ENCODE measurements around the gene CAMSAP1. TPM values are rescaled to one million over a fixed set of nuclear protein-coding genes. Genes with fewer than 3 reads are reported as not detected.
"Not testable (repeated sequence)": the region's sequence is repeated elsewhere in the genome, so short reads cannot be mapped to it uniquely, and the experiment has no call there.

The CAMSAP1 gene
- total RNA-seq, 1 donor from 2014 or later, result 35.5 TPM

DNA sequence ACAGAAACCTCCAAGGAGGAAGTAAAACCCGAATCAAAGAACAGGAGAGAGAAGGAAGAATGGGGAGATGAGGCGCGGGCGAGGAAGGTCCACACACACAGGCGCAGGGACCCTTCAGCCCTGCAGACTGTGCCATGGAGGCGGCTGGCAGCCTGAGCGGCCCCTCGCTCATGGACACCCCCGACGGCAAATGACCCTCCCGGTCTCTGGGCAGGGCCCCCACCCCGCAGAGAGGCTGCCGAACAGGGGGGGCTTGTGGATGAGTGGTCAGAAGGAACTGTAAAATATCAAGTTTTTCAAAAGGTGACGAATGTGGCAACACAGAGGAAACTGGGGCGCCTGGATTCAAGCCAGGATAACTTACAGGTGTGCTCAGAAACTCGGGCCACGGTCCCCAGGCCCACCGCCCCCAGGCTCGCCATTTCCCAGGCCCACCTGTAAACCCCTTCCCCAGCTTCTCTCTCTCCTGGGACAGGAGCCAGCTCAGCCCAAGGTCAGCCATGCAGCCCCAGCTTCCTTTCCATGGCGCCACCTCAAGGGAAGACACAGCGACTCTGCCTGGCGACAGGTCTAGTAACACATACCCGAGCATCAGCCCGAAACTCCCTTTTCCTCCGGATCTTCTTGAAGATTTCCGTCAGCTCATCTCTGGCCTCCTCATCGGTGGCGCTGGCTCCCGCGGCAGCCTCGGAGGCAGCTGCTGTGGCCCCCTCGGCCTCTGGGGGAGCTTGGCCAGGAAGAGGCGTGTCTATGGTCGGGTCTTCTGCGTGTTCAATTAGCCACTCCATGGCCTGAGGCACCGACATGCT, 37.3 kb upstream of the CAMSAP1 start:
- DNase-seq (ENCODE audit: low spot score), result no peak
- no peak for TF ChIP-seq CTCF (IDR thresholded peaks at IDR 0.05)
- H3K36me3 Mint-ChIP-seq (ENCODE audit: low read depth), result peaks cover 35% of the 10 kb centered on the region
- H3K4me1 Mint-ChIP-seq (ENCODE audit: low read depth), result peaks cover 5% of the 10 kb centered on the region
- H3K27me3 Mint-ChIP-seq (ENCODE audit: low read depth), result no peaks in the 10 kb centered on the region
- no peak overlapping the region for H3K27ac Mint-ChIP-seq (ENCODE audit: unreplicated experiment)
- no peaks in the 10 kb centered on the region for H3K9me3 Mint-ChIP-seq (ENCODE audit: low read depth)
- no peak overlapping the region for H3K4me3 Mint-ChIP-seq (ENCODE audit: unreplicated experiment)

- not testable (repeated sequence) for H3K27me3 Mint-ChIP-seq (ENCODE audit: low read depth); H3K27ac Mint-ChIP-seq (ENCODE audit: unreplicated experiment); H3K9me3 Mint-ChIP-seq (ENCODE audit: low read depth); H3K4me1 Mint-ChIP-seq (ENCODE audit: low read depth); H3K4me3 Mint-ChIP-seq (ENCODE audit: unreplicated experiment); DNase-seq (ENCODE audit: low spot score)
- peaks cover 37% of the 10 kb centered on the region for H3K36me3 Mint-ChIP-seq (ENCODE audit: low read depth)
These were observed 36.3 kb upstream of the CAMSAP1 start for GRCh38 chr9:135943604-135944003.

DNA sequence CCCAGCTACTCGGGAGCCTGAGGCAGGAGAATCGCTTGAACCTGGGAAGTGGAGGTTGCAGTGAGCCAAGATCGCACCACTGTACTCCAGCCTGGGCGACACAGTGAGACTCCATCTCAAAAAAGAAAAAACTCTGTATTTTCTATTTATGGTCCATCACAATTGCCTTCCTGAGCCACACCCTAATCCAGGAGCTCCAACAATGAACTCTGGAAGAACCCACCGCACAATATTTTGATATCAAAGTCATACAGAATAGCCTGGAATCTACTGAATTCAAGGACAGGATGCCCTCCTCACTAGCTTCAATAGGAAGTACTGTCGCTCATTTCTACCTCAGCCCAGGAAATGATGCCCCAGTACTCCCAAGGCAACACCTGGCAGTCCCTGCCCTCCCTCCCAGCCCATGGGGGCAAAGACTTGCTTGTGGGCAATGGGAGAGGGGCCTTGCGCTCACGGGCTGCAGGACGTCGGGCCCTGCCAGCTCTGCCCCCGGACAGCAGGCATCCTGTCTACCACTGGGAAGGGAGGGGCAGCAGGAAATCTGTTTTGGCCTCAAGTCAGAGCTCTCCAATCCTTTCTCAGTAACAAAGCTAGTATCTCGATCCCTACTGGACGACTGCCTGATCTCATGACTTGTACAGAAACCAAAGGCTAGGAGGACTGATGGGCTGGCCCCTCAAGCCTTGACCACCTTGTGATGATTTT, 34.1 kb upstream of the CAMSAP1 start:
- Mint-ChIP-seq H3K4me1 (ENCODE audit: low read depth) (no peaks in the 10 kb centered on the region), H3K36me3 (ENCODE audit: low read depth) (peaks cover 40% of the 10 kb centered on the region), H3K27me3 (ENCODE audit: low read depth) (no peaks in the 10 kb centered on the region), H3K4me3 (ENCODE audit: unreplicated experiment) (no peak overlapping the region), H3K9me3 (ENCODE audit: low read depth) (no peaks in the 10 kb centered on the region), H3K27ac (ENCODE audit: unreplicated experiment) (no peak overlapping the region)
- no peak for DNase-seq (ENCODE audit: low spot score)
- TF ChIP-seq CTCF (IDR thresholded peaks at IDR 0.05), result no peak

DNA sequence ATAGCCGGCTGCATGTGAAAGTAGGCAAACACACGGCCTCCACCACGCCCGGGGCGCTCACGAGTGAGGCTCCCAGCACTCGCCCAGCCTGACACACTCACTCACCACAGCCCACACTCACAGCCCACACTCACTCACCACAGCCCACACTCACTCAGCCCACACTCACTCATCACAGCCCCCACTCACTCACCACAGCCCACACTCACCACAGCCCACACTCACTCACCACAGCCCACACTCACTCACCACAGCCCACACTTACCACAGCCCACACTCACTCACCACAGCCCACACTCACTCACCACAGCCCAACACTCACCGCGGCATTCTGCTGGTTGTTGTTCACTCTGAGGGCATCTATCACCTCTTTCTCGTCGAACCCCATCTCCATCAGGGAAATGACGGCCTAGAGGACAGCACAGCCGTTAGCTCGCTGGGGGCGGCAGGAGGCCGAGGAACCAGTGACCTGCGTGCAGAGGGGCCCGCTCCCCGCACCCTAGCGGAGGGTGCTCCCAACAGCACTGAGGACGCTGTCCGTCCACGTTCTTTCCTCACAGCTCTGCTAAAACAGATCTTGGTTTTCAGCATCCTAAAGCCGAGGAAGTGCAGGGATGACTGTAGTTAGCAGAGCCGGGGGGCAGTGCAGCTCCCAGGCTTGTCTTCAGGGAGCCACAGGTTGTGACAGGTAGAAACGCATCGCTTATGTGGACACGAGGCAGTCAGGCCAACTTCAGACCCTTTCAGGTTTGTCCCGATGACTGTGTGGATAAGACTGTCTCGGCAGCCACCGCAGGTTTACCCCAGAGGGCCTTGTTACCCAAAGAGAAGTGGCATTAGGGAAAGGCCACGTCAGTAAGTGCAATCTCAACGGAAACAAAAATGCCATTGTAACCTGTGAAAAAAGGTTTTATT, 32.3 kb upstream of the CAMSAP1 start:
- no peak for TF ChIP-seq CTCF (IDR thresholded peaks at IDR 0.05)
- peaks cover 35% of the 10 kb centered on the region for H3K36me3 Mint-ChIP-seq (ENCODE audit: low read depth)

DNA sequence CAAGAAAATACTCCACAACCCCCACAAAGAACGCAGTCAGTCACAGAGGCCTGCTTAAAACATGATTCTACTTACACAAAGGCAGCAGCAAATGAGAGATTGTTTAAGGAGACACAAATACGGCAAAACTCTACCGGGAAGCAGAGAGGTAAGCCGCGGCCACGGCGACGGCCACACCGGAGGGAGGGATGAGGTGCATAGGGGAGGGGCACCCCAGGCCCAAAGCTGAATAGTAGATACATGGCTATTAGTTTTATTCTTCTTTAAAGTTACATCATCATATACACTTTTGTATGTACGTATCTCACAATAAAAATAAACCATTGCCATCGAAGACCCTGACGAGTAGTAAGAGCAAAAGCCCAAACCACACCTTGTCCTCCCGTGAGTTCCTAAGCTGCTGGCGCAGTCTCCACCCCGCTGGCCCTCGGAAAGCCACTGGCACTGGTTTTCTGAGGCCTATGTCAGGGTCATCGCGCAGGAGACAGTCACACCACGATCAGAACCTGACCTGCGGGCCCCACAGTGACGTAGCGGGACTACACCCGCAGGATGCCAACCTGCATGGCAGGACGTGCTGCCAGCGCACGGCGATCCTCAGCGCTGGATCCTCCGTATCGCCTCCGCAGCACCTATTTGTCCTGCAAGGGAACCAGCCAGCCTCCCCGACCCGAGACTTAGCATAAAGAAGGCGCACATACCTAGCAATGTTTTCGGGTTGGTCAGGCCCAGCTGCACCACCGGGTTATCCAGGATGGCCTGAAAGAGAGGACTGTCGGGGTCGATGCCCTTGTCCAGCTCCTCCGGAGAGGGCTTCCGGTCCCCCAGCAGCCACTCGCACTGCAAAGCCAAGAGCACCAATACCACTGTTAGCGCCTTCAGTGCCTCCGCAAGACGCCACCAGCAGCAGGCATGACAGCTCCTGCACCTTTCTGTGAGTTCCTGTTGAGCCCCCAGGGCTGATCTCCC, 30.5 kb upstream of the CAMSAP1 start:
- H3K9me3 Mint-ChIP-seq (ENCODE audit: low read depth), result no peaks in the 10 kb centered on the region

More for the DNA sequence above, 32.3 kb upstream of the CAMSAP1 start:
- Mint-ChIP-seq H3K4me3 (ENCODE audit: unreplicated experiment) (no peak overlapping the region), H3K27me3 (ENCODE audit: low read depth) (no peaks in the 10 kb centered on the region), H3K4me1 (ENCODE audit: low read depth) (no peaks in the 10 kb centered on the region), H3K27ac (ENCODE audit: unreplicated experiment) (no peak overlapping the region), H3K9me3 (ENCODE audit: low read depth) (no peaks in the 10 kb centered on the region)
- DNase-seq (ENCODE audit: low spot score), result peak; percentile 54

More for the DNA sequence above, 30.5 kb upstream of the CAMSAP1 start:
- no peak overlapping the region for H3K4me3 Mint-ChIP-seq (ENCODE audit: unreplicated experiment)
- H3K4me1 Mint-ChIP-seq (ENCODE audit: low read depth), result no peaks in the 10 kb centered on the region
- peak; percentile 85 for DNase-seq (ENCODE audit: low spot score)
- no peak for TF ChIP-seq CTCF (IDR thresholded peaks at IDR 0.05)
- H3K27ac Mint-ChIP-seq (ENCODE audit: unreplicated experiment), result no peak overlapping the region
- peaks cover 28% of the 10 kb centered on the region for H3K36me3 Mint-ChIP-seq (ENCODE audit: low read depth)
- H3K27me3 Mint-ChIP-seq (ENCODE audit: low read depth), result no peaks in the 10 kb centered on the region
